GM12864 (cell line): Measurements from ENCODE around the gene UBR1.
A peak's percentile ranks its signal among the peaks of the same experiment; 100 is the strongest.

Source experiments
- DNase-seq: peaks from one replicate; pipeline ENCODE4 v3.0.0-alpha.2; 2011; ENCODE audit warnings: low read depth
- H3K4me3 ChIP-seq: 2 replicates; pipeline ENCODE4 v1.5.1; 2011; ENCODE audit warnings: mild to moderate bottlenecking, low read depth, low read length, control low read depth
- TF ChIP-seq, protein P1 (sequence below): IDR thresholded peaks from 2 replicates; pipeline ENCODE4 v1.5.1; 2011; ENCODE audit warnings: low read depth, mild to moderate bottlenecking, moderate library complexity, low read length, control low read depth, inconsistent platforms; ENCODE audit errors: missing control alignments

The UBR1 gene

DNA sequence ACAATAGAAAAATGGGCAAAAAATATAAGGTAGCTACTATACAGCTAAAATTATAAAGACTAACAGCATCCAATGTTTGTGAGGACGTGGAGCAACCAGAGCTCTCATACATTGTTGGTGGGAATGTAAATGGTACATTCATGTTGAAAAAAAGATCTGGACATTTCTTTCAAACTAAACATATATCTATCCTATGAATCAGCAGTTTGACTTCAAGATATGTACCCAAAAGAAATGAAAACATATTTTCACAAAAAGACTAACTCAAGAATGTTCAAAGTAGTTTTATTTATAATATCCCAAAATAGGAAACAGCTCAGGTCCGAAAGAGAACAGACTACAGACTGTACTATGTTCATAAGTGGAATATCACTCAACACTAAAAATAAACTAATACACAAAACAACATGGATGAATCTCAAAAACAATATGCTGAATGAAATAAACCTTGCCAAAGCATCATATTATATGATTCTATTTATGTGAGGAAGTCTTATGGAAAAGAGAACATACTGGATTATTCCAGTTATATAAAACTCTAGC lies 176.5 kb downstream of the UBR1 start:
- no peak for DNase-seq
- TF ChIP-seq, protein P1, sequence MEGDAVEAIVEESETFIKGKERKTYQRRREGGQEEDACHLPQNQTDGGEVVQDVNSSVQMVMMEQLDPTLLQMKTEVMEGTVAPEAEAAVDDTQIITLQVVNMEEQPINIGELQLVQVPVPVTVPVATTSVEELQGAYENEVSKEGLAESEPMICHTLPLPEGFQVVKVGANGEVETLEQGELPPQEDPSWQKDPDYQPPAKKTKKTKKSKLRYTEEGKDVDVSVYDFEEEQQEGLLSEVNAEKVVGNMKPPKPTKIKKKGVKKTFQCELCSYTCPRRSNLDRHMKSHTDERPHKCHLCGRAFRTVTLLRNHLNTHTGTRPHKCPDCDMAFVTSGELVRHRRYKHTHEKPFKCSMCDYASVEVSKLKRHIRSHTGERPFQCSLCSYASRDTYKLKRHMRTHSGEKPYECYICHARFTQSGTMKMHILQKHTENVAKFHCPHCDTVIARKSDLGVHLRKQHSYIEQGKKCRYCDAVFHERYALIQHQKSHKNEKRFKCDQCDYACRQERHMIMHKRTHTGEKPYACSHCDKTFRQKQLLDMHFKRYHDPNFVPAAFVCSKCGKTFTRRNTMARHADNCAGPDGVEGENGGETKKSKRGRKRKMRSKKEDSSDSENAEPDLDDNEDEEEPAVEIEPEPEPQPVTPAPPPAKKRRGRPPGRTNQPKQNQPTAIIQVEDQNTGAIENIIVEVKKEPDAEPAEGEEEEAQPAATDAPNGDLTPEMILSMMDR, result no peak

DNA sequence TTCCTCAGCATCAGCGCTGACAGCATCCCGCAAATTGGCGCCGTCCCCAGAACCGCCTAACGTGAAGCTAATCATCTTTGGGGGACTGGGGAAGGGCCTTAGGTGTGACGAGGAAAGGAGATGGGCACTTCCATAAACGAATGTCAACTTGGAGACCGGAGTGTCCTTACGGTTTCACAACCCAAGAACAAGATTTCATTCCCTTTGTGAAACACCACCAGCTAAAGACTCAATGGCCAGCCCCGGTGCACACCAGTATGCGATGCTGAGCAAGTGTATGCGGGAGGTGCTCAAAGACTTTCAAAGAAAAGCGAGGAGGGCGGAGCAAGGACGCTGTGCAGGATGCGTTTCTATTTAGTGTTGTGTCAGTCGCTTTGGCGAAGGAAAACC lies 184.5 kb downstream of the UBR1 start:
- no peak for DNase-seq
- H3K4me3 ChIP-seq, result peak overlapping the region; percentile 63
- TF ChIP-seq, protein P1, result no peak

More for the DNA sequence above, 176.5 kb downstream of the UBR1 start:
- no peak overlapping the region for H3K4me3 ChIP-seq

DNA sequence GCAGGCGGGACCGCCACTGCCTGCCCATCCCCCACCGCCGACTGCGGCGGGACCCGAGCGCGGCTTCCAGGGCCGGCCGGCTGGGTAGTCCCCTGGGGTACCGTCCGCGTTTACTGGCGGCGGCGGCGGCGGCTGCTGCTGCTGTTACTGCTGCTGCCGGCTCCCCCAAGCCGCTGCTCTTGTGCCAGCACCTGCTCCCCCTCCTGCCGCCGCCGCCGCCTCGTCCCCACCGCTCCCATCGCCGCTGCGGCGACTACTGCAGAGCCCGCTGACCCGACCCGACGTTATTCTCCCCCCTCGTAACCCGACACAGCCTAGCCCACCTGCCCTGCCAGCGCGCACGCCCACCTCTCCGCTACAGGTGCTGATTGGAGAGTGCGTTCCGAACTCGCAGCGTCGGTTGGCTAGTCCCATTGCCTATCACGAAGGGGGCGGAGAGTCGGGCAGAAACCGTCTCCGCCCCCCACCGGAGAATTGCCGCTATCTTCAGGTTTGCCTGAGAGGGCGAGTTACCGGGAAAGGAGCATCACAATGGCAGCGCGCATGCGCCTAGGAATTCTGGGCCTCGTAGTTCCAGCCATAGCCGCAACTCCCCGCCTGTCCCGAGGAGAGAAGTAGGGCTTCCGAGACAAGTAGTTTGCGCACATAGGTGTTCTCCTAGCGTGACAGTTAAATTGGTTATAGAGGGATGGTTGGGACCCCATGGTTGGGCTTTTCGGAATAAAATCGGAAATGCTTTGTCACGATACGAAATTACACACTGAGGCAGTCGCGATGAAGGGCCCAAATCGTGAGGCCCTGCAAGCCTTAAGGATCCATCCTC lies 185.1 kb downstream of the UBR1 start, which contains the start of gene TTBK2:
Gene TTBK2, minus strand, starts transcription at position 260 of the 823 bp plus-strand sequence. CDS start 42,161 bp downstream, outside the sequence.
- H3K4me3 ChIP-seq, result peak within 1 kb of the TSS; percentile 63
- DNase-seq, result peak; percentile 97

DNA sequence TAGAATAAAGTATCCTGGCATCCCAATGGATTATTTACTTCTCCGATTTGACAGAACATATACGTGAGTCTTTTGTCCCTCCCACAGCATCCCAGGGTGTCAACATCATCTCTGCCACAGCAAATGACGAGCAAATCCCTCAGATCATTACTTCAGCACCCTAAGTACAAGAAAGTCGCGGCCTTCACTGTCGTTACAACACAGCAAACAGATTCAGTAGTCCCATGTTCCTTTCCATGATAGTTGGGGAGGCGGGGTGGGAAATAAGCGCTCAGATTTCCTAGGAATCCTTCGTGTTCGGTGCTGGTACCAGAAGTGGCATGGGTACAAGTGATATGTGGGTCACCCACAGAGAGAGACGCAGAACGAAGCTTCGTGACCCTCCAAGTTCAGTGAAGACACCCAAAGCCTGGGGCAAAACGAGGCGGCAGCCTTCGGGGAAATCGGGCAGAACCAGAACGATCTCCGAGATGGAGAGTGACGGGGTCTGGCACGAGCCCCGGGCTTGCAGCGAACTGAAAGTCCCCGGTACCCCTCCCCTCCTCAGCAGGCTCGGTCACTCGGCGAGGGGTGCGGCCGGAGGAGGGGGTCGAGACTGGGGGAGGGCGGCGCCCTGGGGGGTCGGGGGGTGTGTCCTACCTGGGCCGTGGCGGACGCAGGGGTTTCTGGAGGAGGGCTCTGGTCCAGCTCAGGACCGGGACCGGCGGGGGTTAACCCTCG lies 185.9 kb downstream of the UBR1 start:
- TF ChIP-seq, protein P1, result no peak
- DNase-seq, result no peak
- H3K4me3 ChIP-seq, result peak overlapping the region; percentile 63

More for the DNA sequence above, 185.1 kb downstream of the UBR1 start, which contains the start of gene TTBK2:
- TF ChIP-seq, protein P1, result peak; percentile 11

DNA sequence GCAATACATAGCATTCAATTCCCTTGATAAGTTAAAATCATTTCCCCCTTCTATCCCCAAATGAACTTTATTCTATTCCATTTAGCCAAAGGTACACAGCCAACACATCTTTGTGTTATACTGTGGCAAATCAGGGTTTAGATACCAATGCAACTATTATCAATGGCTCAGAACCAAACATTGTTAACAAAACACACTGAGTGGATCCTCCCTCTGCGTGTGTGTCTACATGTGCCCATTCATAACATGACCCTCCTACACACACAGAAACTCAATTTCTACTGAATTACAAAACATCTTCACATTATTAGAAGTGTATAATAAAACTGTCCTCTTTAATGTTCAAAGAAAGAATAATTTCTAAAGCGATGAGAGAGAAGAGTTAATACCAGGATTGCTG lies 186.5 kb downstream of the UBR1 start:
- H3K4me3 ChIP-seq, result peak overlapping the region; percentile 63; the same call in 1 of the 2 replicates
- no peak for DNase-seq

DNA sequence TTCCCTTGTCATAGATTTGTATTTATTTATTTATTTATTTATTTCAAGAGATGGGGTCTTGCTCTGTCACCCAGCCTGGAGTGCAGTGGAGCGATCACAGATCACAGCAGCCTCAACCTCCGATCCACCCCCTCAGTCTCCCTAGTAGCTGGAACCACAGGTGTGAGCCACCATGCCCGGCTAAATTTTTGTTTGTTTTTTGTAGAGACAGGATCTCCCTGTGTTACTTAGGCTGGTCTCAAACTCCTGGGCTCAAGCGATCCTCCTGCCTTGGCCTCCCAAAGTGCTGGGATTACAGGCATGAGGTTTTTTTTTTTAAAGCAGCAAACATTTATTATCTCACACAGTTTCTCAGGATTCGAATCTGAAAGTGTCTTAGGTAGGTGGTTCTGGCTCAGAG lies 187.8 kb downstream of the UBR1 start:
- H3K4me3 ChIP-seq, result no peak overlapping the region
- TF ChIP-seq, protein P1, result no peak
- DNase-seq, result no peak

More for the DNA sequence above, 186.5 kb downstream of the UBR1 start:
- TF ChIP-seq, protein P1, result no peak
